Left renal pelvis (tissue), 4 donors: Measurements from ENCODE around the gene CACNA1E. TPM values are rescaled to one million over a fixed set of nuclear protein-coding genes. Genes with fewer than 3 reads are reported as not detected.
"Not testable (repeated sequence)": the region's sequence is repeated elsewhere in the genome, so short reads cannot be mapped to it uniquely, and the experiment has no call there.

Experiments used
- DNase-seq, 4 donors: peaks; one replicate each; pipeline ENCODE4 v3.0.0-alpha.2; 2013; ENCODE audit warnings: low read depth in 4 of 4, low spot score in 3 of 4
- polyA plus RNA-seq, 4 donors: library from polyadenylated mRNA; unstranded; fragments of 120-200 nt; gene quantifications; one replicate each; pipeline ENCODE4 v1.2.1, GENCODE V29; 2013; ENCODE audit not compliant: insufficient read length in 4 of 4

The CACNA1E gene
- polyA plus RNA-seq, 4 donors: 0.19 to 0.47 (median 0.41) TPM

DNA sequence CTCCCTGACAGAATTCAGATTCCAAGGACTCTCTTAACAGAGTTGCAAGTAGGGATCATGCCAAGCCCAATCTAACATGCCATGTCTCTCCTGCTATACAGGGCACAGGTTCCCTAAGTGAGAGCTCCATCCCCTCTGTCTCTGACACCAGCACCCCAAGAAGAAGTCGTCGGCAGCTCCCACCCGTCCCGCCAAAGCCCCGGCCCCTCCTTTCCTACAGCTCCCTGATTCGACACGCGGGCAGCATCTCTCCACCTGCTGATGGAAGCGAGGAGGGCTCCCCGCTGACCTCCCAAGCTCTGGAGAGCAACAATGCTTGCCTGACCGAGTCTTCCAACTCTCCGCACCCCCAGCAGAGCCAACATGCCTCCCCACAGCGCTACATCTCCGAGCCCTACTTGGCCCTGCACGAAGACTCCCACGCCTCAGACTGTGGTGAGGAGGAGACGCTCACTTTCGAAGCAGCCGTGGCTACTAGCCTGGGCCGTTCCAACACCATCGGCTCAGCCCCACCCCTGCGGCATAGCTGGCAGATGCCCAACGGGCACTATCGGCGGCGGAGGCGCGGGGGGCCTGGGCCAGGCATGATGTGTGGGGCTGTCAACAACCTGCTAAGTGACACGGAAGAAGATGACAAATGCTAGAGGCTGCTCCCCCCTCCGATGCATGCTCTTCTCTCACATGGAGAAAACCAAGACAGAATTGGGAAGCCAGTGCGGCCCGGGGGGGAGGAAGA, 315.0 kb downstream of the CACNA1E start:
- DNase-seq: no peak

- no peak for DNase-seq
Measured at GRCh38 chr1:181801617-181802016, 318.3 kb downstream of the CACNA1E start.

DNA sequence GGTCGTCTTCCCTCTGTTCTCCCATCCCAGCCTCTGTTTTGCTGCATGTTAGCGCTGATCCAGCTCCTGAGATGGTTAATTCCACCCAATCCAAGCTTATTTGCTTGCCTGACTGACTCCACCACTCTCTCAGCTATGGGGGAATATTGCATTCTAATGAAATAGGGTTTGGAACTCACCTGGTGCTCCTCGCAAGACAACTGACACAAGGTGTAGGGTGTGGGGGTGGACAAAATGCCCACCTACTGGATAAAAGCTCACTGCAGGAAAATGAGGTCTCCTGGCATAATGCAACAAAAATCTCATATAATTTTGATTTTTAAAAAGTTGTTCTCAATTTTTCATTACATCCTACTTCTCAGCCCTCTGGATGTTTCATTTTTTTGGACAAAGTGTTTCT, 319.1 kb downstream of the CACNA1E start:
- no peak for DNase-seq

DNA sequence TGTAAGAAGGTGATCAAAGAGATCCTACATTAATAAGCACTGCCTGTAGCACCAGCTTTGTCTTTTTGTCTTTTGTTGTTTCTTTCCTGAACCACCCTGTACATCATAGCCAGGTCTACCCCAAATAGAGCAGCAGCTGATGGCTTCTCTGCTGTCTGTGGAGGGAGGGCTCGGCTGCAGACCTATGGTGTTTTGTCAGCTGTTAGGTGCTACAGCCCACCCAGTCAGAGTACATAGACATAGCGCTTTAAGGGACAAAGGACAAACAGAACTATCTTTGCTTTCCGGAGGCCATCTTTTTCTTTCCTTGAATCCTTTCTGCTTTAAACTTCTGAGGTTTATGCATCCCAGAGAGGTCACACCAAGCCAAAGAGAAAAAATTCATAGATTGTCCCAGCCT, 320.1 kb downstream of the CACNA1E start:
- no peak for DNase-seq

- no peak for DNase-seq
Measured at GRCh38 chr1:181804989-181805388, 321.7 kb downstream of the CACNA1E start.

GRCh38 chr1:181806746-181807145, 323.4 kb downstream of the CACNA1E start:
- DNase-seq: no peak

GRCh38 chr1:181807251-181807650, 323.9 kb downstream of the CACNA1E start:
- no peak for DNase-seq

DNA sequence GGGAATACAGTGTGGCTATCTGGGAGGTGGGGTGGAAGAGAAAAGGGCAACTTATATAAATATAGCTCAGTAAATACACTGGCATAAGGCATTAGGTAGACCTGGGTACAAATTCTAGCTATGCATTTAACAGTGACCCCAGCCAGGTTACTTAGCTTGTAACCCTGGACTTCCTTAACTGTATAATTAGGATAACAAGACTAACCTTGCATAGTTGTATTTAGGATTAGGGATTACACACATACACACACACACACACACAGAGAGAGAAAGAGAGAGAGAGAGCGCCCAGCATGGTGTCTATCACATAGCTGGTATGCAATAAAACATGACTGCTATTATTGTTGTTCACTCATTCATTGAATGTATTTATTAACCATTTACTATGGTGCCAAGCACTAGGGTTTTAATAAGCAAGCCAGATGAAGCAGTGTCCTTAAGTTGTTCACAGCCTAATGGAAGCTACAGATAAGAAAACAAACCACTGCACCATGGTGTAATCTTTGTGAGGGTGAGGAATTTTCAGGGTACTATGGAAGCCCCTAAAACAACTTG, 326.8 kb downstream of the CACNA1E start:
- no peak for DNase-seq

- DNase-seq: no peak
Measured at GRCh38 chr1:181812208-181812607, 328.9 kb downstream of the CACNA1E start.

DNA sequence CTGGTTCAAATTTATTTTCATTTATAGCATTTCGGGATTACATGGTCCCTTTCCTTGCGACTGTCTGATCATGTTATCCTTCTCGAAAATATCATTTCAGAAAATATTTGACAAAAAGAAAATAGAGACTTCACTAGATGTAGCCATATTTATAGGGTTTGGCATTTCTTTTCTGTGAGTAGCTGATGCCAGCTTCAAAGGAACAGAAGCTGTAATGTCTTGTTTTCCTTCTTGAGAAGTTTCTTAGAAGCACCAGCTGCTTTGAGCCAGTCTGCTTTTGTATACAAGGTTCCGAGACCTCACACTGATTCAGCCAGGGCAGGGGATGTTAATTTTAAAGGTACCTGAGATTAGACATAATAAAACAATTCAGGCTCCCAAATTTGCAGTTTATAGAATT, 329.9 kb downstream of the CACNA1E start:
- no peak for DNase-seq

DNA sequence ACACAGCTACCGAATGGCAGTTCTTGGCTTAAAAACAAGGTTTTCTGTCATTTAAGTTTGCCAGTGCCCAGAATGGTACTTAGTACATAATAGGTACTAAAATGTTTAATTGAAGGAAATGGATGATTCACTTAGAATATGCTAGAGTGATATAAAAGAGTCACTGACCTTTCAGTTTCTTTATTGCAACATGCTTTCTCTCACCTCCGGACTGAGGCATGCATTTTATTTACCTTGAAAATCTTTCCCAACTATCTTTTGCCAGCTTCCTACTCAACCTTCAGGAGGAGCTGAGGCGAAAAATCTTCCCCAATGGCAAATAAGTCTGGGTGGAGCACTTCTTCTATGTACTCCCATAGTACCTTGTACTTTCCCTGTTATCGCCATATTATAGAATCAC, 333.3 kb downstream of the CACNA1E start:
- no peak for DNase-seq

- DNase-seq: no peak
Measured at GRCh38 chr1:181817091-181817490, 333.8 kb downstream of the CACNA1E start.

- DNase-seq: no peak
Measured at GRCh38 chr1:181818459-181818858, 335.1 kb downstream of the CACNA1E start.

DNA sequence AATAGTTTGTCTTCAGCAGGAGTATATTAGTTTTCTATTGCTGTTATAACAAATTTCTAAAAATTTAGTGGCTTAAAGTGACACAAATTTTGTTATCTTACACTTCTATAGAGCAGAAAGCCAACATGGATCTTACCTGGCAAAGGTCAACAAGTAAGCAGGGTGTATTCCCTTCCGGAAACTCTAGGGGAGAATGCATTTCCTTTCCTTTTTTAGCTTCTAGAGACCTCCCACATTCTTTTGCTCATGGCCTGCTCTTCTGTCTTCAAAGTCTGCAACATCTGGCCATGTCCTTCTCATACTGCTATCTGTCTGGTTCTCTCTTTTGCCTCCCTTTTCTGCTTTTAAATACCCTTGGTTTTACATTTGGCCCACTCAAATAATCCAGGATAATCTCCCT, 335.6 kb downstream of the CACNA1E start:
- no peak for DNase-seq

GRCh38 chr1:181821701-181822100, 338.4 kb downstream of the CACNA1E start:
- no peak for DNase-seq

- not testable (repeated sequence) for DNase-seq
Measured at GRCh38 chr1:181832173-181832880, 349.0 kb downstream of the CACNA1E start.

- no peak for DNase-seq
Measured at GRCh38 chr1:181846001-181846645, 362.8 kb downstream of the CACNA1E start.

- no peak for DNase-seq
Measured at GRCh38 chr1:181846681-181847080, 363.4 kb downstream of the CACNA1E start.

GRCh38 chr1:181849071-181849470, 365.8 kb downstream of the CACNA1E start:
- DNase-seq: no peak

GRCh38 chr1:181854212-181854611, 370.9 kb downstream of the CACNA1E start:
- not testable (repeated sequence) for DNase-seq

DNA sequence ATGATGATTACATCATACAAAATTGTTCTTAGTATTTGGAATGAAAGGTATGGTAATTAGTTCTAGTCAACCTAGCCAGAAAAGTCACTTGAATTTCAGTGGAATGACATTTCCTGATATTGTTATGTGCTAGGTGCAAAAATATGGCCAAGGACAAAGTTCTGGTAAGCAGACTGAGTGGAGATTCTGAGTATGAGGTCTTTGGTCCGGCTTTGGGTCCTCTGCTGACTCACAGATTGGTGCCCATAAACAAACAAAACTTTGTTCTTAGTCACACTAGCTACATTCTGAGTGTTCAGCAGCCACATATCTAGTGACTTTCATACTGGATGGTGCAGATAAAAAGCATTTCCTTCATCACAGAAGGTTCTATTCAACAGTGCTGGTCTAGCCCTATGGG, 372.1 kb downstream of the CACNA1E start:
- no peak for DNase-seq
